ENCODE measurements around the gene LY9.

The LY9 gene

GRCh38 chr1:160801836-160802580 lies 6.0 kb downstream of the LY9 start:
- DNase-seq (ENCODE audit: low read depth) = no peak

- no peak for DNase-seq (ENCODE audit: low read depth)
Observed at GRCh38 chr1:160806109-160806665, 10.2 kb downstream of the LY9 start.

GRCh38 chr1:160806784-160807183 lies 10.8 kb downstream of the LY9 start:
- DNase-seq (ENCODE audit: low read depth) = no peak

- DNase-seq (ENCODE audit: low read depth) = no peak
Observed at GRCh38 chr1:160807247-160807646, 11.3 kb downstream of the LY9 start.

GRCh38 chr1:160807738-160808137 lies 11.8 kb downstream of the LY9 start:
- no peak for DNase-seq (ENCODE audit: low read depth)

- no peak for DNase-seq (ENCODE audit: low read depth)
Observed at GRCh38 chr1:160808289-160808688, 12.3 kb downstream of the LY9 start.

GRCh38 chr1:160810486-160810885 lies 14.5 kb downstream of the LY9 start:
- no peak for DNase-seq (ENCODE audit: low read depth)

- DNase-seq (ENCODE audit: low read depth) = no peak
Observed at GRCh38 chr1:160811147-160811546, 15.2 kb downstream of the LY9 start.

- DNase-seq (ENCODE audit: low read depth) = peak; percentile 60
Observed at GRCh38 chr1:160813215-160813614, 17.2 kb downstream of the LY9 start.

- no peak for DNase-seq (ENCODE audit: low read depth)
Observed at GRCh38 chr1:160814316-160814715, 18.3 kb downstream of the LY9 start.

GRCh38 chr1:160814856-160815255 lies 18.9 kb downstream of the LY9 start:
- no peak for DNase-seq (ENCODE audit: low read depth)

- no peak for DNase-seq (ENCODE audit: low read depth)
Observed at GRCh38 chr1:160818207-160818937, 22.4 kb downstream of the LY9 start.

- no peak for DNase-seq (ENCODE audit: low read depth)
Observed at GRCh38 chr1:160819186-160819585, 23.2 kb downstream of the LY9 start.

- peak; percentile 18 for DNase-seq (ENCODE audit: low read depth)
Observed at GRCh38 chr1:160821627-160822026, 25.7 kb downstream of the LY9 start.

- DNase-seq (ENCODE audit: low read depth) = peak; percentile 49
Observed at GRCh38 chr1:160823296-160823695, 27.3 kb downstream of the LY9 start.

GRCh38 chr1:160826546-160826945 lies 30.6 kb downstream of the LY9 start:
- DNase-seq (ENCODE audit: low read depth) = peak; percentile 94

GRCh38 chr1:160827418-160827817 lies 31.4 kb downstream of the LY9 start:
- peak; percentile 78 for DNase-seq (ENCODE audit: low read depth)

GRCh38 chr1:160829766-160830165 lies 33.8 kb downstream of the LY9 start:
- DNase-seq (ENCODE audit: low read depth) = no peak

GRCh38 chr1:160830321-160831153 lies 34.6 kb downstream of the LY9 start:
- DNase-seq (ENCODE audit: low read depth) = peak; percentile 75

- peak; percentile 62 for DNase-seq (ENCODE audit: low read depth)
Observed at GRCh38 chr1:160834945-160835565, 39.1 kb downstream of the LY9 start.

- no peak for DNase-seq (ENCODE audit: low read depth)
Observed at GRCh38 chr1:160835751-160836150, 39.8 kb downstream of the LY9 start.

GRCh38 chr1:160836561-160836960 lies 40.6 kb downstream of the LY9 start:
- no peak for DNase-seq (ENCODE audit: low read depth)

Measured in amniotic epithelial cell (primary cell).